Subcutaneous adipose tissue (tissue), 4 donors: ENCODE measurements around the gene SP6. TPM values are rescaled to one million over a fixed set of nuclear protein-coding genes. Genes with fewer than 3 reads are reported as not detected.

Source experiments
- CTCF ChIP-seq: fragments of 450-650 bp; IDR thresholded peaks from one replicate; pipeline ENCODE4 v1.5.1; 2016; ENCODE audit warnings: low read depth, mild to moderate bottlenecking, control low read depth, antibody characterized with exemption, moderate library complexity
- total RNA-seq, 4 donors: library from RNA; depleted of rRNA; stranded (reverse); fragments of >200 nt; gene quantifications; one replicate each; pipeline ENCODE4 v1.1.0, GENCODE V29; 2016

Gene SP6
- total RNA-seq, 4 donors from 2014 or later, result 0.16 to 1.3 (median 0.17) TPM; not detected in 1

GRCh38 chr17:47837401-47838039, 13.4 kb downstream of the SP6 start:
- TF ChIP-seq CTCF, result no peak

GRCh38 chr17:47836601-47837000, 14.4 kb downstream of the SP6 start:
- no peak for TF ChIP-seq CTCF

- no peak for TF ChIP-seq CTCF
Measured at GRCh38 chr17:47834756-47835155, 16.2 kb downstream of the SP6 start.

- TF ChIP-seq CTCF, result no peak
Measured at GRCh38 chr17:47831934-47832327, 19.0 kb downstream of the SP6 start.

GRCh38 chr17:47831003-47831933, 19.7 kb downstream of the SP6 start, which contains the start of the genes LRRC46 and MRPL10:
Gene LRRC46, plus strand, starts transcription at chr17:47831670. Its CDS starts 320 bp downstream, at chr17:47831990.
Gene MRPL10, minus strand, starts transcription at chr17:47831541. Its CDS starts 30 bp downstream, at chr17:47831511.
- no peak for TF ChIP-seq CTCF

- no peak for TF ChIP-seq CTCF
Measured at GRCh38 chr17:47830396-47831002, 20.5 kb downstream of the SP6 start.

- no peak for TF ChIP-seq CTCF
Measured at GRCh38 chr17:47829870-47830269, 21.1 kb downstream of the SP6 start.
